G401 (cell line): Measurements from ENCODE around the gene PCDH10. TPM values are rescaled to one million over a fixed set of nuclear protein-coding genes. Genes with fewer than 3 reads are reported as not detected.

Source experiments
- DNase-seq: peaks from one replicate; pipeline ENCODE4 v3.0.0-alpha.2; 2015; ENCODE audit warnings: low spot score
- in situ Hi-C: cut with HindIII; loops from 2 replicates; pipeline ENCODE4 v1.10.0; 2016; ENCODE audit warnings: low sequenced_read_pairs, mixed read lengths
- total RNA-seq: library from RNA; depleted of rRNA; stranded (reverse); fragments of >200 nt; shearing (Covaris generic); gene quantifications from 2 replicates; pipeline ENCODE4 v1.2.3, GENCODE V29; 2014; rRNA removed

Gene PCDH10, protein sequence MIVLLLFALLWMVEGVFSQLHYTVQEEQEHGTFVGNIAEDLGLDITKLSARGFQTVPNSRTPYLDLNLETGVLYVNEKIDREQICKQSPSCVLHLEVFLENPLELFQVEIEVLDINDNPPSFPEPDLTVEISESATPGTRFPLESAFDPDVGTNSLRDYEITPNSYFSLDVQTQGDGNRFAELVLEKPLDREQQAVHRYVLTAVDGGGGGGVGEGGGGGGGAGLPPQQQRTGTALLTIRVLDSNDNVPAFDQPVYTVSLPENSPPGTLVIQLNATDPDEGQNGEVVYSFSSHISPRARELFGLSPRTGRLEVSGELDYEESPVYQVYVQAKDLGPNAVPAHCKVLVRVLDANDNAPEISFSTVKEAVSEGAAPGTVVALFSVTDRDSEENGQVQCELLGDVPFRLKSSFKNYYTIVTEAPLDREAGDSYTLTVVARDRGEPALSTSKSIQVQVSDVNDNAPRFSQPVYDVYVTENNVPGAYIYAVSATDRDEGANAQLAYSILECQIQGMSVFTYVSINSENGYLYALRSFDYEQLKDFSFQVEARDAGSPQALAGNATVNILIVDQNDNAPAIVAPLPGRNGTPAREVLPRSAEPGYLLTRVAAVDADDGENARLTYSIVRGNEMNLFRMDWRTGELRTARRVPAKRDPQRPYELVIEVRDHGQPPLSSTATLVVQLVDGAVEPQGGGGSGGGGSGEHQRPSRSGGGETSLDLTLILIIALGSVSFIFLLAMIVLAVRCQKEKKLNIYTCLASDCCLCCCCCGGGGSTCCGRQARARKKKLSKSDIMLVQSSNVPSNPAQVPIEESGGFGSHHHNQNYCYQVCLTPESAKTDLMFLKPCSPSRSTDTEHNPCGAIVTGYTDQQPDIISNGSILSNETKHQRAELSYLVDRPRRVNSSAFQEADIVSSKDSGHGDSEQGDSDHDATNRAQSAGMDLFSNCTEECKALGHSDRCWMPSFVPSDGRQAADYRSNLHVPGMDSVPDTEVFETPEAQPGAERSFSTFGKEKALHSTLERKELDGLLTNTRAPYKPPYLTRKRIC
- 2.3 and 3.3 TPM in 2 replicates for total RNA-seq

DNA sequence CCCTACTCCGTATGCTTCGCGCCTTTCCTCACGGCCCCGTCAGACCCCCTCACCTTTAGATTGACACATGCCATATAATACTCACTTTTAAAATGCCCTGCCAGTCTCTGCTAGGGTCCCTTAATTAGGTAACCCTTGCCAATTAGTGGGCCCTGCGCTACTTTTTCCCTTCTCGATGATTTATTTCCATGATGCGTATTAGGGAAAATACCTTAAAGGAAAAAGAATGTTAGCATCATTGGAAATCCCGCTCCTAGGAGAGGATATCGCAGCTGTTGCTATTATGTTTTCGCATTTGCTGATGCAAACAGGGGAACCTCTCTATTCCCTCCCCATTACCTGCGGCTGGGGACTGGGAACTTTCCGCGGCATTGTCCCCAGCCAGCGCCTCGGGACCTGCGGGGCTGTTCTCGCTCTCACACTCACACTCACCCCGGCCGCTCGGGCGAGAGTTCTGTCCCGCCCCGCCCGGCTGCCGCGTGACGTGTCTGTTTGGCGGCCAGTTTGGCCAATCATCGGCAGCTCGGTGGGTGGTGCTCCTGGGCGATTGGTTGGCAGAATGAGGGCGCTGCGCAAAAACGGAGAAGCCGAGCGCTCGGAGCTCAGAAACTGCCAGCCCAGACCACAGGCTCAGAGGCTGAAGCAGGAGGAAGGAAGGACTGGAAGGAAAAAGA, at the start of gene PCDH10:
TSS of gene PCDH10 (plus strand) at position 605 of the 674 bp plus-strand sequence. CDS start 847 bp downstream, outside the sequence.
- in situ Hi-C loops = no loop called here
- peak; percentile 55 for DNase-seq

DNA sequence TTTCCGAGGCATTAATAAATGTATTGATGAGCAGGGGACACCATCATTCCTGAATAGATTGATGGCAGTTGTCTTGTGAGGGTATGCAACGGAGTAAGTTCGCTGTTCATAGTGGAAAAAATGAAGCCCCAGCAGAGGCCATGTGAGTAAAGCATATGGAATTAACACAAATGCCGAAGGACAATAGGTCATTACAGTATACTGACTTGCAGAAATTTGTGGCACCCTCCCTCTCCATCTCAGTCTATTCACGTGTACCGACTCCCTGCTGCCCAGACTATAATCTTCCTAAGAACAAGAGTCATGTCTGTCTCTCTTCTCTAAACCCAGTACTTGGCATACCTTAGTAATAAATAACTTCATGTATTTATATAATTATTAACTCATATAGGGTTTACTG, 47.1 kb upstream of the PCDH10 start:
- in situ Hi-C loops = no loop called here
- DNase-seq = no peak

DNA sequence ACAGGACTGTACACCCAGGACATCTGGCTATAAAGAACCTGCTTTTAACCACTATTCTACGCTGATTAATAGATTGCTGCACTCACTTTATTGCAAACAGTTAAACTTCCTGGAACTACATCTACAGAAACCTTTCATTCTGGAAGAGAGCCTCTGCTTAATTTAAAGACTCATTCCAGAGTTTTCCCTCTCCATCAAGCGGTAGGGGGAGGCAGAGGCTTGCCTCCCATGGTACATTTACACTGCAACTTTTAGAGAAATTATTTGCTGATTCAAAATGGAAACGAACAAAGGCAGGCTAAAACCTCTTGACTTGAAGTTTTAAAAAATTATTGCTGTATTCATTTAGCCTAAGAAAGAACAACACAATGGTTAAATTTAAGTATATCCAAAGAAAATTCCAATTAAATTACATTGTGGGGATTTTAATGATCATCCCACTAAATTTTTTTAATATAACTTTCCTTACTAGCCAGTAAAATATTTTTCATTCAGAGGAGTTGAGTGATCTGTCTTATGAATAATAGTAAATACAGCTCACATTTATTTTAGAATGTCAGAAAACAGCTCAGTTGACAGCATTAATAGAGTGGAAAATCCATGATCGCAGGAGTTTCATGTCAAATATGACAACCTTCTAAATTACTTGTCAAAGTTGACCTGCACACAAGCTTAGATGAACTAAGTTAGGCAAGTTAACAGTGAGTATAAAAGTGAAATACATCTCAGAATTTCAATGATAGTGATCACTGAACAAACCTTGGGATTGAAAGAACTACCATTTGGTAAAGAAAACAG, 46.3 kb upstream of the PCDH10 start:
- no peak for DNase-seq
- in situ Hi-C loops = no loop called here

DNA sequence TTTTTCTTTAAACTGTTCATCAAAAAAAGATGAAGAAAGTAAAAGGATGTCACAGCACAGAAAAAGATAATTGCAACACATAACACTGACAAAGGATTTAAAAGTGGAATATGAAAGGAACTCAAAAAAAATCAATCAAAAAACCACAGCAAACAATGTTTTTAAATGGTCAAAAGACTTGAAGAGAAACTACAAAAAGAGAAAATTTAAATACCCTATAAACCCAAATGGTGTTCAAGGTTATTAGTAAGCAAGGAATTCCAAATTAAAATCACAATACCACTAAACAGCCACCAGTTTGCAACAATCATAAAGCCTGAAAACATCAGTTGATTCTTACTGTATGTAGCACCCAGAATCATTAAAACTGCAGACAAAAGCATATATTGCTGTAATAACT, 36.5 kb upstream of the PCDH10 start:
- in situ Hi-C loops = no loop called here

DNA sequence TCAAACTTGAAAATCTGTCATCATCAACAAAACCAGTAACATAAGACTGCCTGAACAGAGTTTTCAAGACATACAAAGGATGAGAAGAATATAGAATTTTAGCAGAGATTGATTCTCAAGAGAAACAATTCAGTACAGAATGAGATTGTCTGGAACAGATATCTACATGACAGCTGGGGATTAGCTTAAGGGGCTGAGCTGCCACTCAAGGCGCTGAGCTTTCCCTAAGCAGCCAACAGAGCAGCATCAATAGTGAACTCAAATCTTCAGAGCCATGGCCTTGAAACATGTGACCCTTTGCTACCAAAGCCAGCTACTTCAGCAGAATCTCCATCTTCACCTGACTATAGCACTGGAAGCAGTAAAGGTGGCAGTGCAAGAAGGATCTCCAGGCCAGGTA, 24.3 kb upstream of the PCDH10 start:
- in situ Hi-C loops = no loop called here

More for the DNA sequence above, 36.5 kb upstream of the PCDH10 start:
- DNase-seq = no peak

DNA sequence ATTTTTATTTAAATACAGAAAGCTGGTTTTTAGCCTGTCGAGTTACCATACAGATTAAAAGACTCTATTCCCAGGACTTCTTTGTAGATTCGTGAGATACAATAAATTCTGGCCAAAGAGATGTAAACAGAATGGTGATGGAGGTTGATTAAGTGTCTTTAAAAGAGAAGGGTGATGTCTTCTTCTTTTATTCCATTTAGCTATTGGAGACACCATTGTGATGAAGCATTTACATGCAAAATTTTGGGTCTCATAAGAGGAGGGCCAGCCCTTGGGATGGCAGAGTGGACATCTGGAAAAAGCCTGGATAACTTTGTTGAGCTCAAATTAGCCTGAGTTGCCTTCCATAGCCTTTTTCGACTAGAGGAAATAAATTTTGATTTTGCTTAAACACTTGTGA, 21.6 kb upstream of the PCDH10 start:
- no peak for DNase-seq
- in situ Hi-C loops = no loop called here

More for the DNA sequence above, 24.3 kb upstream of the PCDH10 start:
- DNase-seq = no peak

DNA sequence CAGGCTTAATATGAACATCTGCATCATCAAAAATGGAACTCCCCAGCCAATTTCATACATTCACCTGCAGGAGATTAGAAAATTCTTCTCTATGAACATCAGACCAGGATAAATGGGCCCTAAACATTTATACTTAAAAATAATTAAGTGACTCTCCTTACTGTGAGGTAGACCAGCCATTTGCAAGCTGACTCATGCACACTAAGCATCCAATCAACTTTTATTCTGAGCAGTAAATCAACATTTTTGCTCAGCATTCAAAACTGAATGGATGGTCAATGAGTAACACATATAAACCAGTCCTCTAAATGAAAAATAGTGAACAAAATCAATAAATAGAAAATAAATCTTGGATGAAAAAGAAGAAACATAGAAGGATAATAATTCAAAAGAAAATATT, 19.9 kb upstream of the PCDH10 start:
- no peak for DNase-seq

DNA sequence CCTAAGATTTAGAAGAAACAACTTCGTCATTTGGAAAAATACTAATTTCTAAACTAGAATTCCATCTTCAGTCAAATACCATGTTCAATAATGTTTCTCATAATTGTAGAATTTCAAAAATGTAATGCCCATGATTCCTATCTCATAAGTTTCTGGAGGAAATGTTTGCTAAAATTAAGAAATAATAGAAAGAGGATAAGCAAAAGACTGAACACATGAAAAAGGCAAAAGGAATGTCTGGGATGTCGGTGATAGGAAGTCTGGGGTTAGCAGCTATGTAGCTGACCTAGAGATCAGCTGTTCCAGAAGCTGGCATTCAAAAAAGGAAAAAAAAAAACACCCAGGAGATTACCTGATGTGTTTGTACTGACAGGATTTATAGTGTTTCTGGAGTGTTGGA, 18.9 kb upstream of the PCDH10 start:
- no peak for DNase-seq
- in situ Hi-C loops = no loop called here

More for the DNA sequence above, 19.9 kb upstream of the PCDH10 start:
- in situ Hi-C loops = no loop called here

DNA sequence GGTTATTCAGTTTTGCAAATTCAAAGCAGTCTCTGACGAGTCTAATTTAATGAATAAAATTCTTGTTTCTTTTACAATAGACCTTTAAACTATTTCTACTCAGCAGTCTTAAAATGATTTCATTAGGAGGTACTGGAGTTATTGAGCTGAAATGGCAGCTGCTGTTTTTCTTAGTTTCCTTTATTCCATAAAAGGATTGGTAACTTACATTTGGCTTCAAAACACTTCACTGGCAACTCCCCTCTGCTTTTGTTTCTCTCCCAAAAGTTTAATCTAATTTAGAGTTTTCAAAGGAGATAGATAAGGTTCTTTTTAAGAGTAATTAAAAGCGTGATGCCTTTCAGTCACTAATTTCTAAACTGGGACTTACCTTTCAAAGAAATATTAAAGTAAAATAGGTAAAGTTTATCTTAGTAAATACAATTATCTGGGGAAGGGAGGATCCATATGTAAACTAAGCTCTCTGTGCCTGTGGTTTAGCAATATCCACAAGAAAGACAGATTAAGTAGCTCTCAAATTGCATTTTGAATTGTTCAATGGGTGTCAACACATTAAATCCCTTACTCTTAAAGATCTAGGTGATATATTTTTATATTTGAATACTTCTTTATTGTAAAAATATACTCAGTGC, 17.1 kb upstream of the PCDH10 start:
- in situ Hi-C loops = no loop called here

DNA sequence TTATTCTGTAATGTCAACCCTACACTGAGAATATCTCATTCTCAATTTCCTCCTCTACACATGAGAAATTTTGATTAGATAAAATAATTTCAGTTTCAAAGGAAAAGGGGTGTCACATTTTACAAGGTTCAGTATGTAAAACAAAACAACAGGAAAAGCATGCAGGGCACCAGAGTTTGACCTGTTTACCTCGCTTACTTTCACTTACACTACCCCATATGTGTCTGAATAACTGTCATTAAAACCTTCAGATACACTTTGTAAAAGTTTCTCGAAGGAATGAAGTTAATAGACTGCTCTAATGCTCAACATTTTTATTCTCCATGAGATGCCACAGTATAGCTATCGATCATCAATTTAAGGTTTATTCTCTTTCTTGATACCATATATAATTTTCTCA, 12.3 kb upstream of the PCDH10 start:
- no peak for DNase-seq
- in situ Hi-C loops = no loop called here

More for the DNA sequence above, 17.1 kb upstream of the PCDH10 start:
- DNase-seq = no peak

DNA sequence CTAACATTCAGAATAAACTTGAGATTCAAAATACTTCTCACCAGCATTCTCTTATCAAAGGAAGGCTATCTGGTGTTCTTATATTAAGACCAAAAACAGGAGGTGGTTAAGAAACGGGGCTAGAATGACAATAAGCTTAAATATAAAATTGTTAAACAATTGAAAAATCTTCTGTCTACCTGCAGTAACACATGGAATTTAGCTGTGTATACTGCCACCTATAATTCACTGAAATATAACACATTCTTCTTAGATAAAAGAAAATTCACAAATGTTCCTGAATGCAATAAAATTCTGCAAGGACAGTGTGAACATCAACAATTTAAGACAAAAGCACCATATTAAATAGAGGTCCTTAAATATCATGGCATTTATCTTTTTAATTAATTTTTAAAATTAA, 11.5 kb upstream of the PCDH10 start:
- in situ Hi-C loops = no loop called here

DNA sequence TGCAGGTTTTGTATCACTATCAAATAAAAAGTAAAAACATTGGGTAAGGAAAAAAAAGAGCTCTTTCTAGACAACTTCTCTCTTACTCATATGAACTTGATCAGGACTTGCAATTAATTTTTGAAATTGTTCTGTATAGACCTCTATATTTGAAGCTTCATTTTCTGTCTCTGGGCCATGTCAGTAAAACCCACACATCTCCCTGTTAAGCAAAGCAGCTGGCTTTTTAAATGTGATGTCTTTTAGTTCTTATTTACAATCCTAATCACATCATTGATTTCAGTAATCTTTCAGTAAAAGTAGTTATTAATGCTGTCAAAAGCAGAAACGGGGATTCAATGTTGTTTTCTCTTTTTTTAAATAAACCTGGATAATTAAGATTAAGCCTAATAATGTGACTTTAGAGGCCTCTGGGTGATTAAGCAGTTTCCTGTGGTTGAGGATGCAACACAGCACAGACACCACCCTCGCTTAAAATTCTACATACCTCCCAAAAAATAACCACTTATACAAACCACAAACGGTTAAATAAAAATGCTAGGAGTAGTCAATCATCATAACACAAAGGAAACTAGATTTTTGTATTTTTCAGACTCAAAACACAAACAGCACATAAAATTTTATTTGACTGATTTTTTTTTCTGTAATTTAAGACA, 5.2 kb upstream of the PCDH10 start:
- DNase-seq = no peak
- in situ Hi-C loops = no loop called here

More for the DNA sequence above, 11.5 kb upstream of the PCDH10 start:
- DNase-seq = no peak

DNA sequence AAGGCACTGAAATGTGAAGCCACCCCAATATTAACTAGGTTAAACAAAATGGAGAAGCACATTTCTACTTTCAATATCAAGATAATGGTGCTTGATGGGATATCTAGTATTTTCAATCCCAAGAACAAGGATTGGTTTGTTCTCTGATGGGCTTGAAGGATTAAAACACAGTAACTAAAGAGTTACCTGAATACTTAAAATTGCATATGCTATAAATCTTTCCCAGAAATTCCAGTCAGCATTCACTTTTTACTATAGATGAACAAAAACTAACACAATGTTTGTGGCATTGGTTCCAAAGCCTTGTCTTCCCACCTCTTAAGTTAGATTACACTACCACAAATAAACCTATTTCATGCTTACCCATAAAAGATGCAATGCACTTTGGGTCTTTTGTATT, 3.9 kb upstream of the PCDH10 start:
- in situ Hi-C loops = no loop called here
- no peak for DNase-seq

DNA sequence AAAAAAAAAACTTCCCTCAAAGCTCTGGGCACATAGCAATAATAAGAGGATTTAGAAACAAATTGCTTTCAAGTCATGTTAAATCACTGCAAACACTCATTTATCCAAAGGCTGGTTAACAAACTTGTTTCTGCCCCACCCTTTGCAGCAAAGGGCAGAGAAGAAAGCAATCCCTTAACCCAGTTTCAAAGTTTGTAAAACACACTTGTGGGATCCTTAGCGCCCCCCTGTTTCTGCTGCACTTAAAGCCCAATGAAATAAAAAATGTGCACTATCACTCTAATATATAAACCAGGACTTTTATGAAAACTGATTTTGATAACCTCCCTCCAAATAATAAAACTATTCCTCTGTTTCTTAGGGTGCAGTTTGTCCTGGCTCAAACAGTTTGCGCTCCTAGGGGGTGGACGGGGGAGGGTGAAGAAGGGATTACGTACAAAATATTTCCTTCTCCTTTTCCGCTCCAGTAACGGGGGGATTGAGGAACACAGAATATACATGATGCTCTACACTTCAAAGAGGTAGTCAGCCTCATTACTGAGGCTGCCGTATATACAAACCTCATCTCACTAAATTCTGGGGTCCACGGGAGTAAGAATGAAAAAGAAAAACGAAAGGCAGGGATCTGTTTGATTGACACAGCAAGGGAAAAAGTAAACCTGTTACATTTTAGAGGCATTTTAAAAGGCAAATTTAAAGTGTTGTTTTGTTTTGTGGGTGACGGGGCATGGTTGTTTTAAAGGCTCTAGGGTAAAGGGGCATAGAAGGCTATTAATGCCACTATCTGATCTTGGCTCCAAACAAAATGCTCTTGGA, 3.1 kb upstream of the PCDH10 start:
- in situ Hi-C loops = no loop called here
- DNase-seq = no peak

DNA sequence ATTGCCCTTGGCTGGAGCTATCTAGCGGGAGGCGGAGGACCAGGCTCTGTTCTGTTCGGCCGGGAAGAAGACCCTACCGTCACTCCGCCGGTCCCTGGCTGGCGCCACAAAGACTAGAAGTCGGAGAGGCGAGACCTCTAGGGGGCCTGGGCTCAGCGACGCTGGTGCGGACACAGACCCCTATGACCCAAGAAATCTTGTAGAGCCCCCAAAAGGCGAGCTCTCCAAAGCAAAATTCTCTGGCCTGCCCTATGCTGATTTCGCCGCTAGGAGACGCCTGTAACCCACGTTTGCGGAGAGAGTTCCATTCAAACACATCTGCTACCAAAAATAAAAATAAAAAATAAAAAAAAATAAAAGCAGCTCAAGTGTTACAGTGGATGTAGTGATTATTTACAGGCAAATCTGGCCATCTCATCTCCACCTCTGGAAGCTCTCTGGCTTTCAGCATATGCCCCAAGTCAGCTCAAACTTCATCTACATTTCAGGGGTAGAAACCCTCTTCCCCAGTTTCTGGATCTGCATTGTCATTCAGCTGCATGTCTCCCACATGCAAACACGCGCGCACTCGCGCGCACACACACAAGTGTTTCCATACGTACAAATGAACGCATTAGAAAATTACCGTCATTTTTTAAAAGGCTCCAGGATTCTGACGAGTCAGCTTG, 2.4 kb upstream of the PCDH10 start:
- peak; percentile 29 for DNase-seq
- in situ Hi-C loops = no loop called here

DNA sequence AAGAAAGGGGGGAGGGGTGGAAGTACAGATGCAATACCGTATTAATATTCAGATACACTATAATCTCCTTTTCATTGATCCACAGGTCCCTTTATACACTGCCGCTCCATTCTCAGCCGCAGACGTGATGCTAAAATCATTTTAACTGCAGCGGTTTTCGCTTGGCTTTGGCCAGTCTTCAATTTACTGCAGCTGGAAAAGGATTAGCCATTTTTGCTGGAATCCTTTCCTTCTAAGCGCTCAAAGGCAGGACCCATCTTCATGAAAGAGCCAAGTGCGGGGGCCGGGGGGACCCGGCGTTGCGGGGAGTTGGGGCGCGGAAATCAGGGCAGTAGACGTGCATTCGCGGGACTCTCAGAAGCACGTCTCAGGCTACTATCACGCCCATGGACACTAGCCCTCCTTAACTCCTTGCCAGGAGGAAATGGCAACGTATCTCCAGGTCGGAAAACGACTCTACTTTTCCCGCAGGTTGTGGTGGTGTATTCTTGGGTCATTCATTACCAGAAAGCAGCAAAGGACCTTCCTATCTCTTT, 1.7 kb upstream of the PCDH10 start:
- DNase-seq = no peak
- in situ Hi-C loops = no loop called here
